Measurements from ENCODE around the gene CAPZA2. TPM values are rescaled to one million over a fixed set of nuclear protein-coding genes. Genes with fewer than 3 reads are reported as not detected.
A peak's percentile ranks its signal among the peaks of the same experiment; 100 is the strongest.

Gene CAPZA2
- total and polyA plus RNA-seq, 9 of the 15 experiments (the other 6 are each of a cell fraction or from before 2014, with no cell fraction given): 67.0 to 524 (median 176) TPM

DNA sequence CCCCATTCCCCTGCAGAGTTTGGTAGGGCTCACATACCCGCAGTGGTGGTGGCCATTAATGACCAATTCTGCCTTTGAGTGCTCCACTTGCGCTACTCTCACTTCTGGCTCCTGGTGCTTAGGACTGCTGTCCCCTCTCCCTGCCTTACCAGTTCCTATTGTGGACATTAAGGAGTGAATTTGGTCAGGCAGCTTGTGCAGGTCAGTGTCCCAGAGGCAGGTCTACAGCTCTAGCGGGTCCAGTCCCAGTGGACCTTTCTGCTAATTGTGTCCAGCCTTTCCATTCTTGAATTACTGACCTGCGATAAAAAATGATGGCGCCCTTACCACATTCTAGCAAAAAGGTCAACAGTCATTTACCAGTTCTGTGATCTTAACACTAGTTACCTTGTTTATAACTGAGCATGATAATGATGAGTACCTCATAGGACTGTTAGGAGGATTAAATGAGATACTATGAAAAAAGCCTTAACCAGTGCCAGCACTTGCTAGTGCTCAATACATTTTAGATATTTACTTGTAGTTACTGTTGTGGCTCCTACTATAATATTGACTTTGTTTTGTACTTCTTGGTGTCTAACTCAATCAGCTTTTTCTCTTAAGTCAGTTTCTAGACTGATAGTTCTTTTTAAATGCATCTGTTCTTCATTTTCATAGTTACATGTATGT, 105.0 kb downstream of the CAPZA2 start (continued):
- peak in 1 of 3 experiments; percentile 6 for TF ChIP-seq YY1 (IDR thresholded peaks at IDR 0.05; ENCODE audit: borderline replicate concordance in 1 of 3, control insufficient read depth in 1 of 3, extremely low read depth in 1 of 3, insufficient read depth in 3 of 3, insufficient read length in 1 of 3, insufficient replicate concordance in 2 of 3, low read depth in 1 of 3, low read length in 2 of 3)
- TF ChIP-seq DACH1 (IDR thresholded peaks at IDR 0.05; ENCODE audit: partially characterized antibody): no peak
- TF ChIP-seq, protein P1, sequence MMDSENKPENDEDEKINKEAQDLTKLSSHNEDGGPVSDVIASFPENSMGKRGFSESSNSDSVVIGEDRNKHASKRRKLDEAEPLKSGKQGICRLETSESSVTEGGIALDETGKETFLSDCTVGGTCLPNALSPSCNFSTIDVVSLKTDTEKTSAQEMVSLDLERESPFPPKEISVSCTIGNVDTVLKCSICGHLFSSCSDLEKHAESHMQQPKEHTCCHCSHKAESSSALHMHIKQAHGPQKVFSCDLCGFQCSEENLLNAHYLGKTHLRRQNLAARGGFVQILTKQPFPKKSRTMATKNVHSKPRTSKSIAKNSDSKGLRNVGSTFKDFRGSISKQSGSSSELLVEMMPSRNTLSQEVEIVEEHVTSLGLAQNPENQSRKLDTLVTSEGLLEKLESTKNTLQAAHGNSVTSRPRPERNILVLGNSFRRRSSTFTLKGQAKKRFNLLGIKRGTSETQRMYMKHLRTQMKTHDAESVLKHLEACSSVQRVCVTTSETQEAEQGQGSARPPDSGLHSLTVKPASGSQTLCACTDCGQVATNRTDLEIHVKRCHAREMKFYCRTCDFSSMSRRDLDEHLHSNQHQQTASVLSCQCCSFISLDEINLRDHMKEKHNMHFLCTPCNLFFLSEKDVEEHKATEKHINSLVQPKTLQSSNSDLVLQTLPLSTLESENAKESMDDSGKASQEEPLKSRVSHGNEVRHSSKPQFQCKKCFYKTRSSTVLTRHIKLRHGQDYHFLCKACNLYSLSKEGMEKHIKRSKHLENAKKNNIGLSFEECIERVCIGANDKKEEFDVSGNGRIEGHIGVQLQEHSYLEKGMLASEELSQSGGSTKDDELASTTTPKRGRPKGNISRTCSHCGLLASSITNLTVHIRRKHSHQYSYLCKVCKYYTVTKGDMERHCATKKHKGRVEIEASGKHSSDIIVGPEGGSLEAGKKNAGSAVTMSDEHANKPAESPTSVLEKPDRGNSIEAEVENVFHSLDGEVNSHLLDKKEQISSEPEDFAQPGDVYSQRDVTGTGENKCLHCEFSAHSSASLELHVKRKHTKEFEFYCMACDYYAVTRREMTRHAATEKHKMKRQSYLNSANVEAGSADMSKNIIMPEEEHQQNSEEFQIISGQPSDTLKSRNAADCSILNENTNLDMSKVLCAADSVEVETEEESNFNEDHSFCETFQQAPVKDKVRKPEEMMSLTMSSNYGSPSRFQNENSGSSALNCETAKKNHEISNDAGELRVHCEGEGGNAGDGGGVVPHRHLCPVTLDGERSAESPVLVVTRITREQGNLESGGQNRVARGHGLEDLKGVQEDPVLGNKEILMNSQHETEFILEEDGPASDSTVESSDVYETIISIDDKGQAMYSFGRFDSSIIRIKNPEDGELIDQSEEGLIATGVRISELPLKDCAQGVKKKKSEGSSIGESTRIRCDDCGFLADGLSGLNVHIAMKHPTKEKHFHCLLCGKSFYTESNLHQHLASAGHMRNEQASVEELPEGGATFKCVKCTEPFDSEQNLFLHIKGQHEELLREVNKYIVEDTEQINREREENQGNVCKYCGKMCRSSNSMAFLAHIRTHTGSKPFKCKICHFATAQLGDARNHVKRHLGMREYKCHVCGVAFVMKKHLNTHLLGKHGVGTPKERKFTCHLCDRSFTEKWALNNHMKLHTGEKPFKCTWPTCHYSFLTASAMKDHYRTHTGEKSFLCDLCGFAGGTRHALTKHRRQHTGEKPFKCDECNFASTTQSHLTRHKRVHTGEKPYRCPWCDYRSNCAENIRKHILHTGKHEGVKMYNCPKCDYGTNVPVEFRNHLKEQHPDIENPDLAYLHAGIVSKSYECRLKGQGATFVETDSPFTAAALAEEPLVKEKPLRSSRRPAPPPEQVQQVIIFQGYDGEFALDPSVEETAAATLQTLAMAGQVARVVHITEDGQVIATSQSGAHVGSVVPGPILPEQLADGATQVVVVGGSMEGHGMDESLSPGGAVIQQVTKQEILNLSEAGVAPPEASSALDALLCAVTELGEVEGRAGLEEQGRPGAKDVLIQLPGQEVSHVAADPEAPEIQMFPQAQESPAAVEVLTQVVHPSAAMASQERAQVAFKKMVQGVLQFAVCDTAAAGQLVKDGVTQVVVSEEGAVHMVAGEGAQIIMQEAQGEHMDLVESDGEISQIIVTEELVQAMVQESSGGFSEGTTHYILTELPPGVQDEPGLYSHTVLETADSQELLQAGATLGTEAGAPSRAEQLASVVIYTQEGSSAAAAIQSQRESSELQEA (IDR thresholded peaks at IDR 0.05; ENCODE audit: low read depth): peak; percentile 11; the same call in 1 of the 2 replicates
- TF ChIP-seq, protein P2, sequence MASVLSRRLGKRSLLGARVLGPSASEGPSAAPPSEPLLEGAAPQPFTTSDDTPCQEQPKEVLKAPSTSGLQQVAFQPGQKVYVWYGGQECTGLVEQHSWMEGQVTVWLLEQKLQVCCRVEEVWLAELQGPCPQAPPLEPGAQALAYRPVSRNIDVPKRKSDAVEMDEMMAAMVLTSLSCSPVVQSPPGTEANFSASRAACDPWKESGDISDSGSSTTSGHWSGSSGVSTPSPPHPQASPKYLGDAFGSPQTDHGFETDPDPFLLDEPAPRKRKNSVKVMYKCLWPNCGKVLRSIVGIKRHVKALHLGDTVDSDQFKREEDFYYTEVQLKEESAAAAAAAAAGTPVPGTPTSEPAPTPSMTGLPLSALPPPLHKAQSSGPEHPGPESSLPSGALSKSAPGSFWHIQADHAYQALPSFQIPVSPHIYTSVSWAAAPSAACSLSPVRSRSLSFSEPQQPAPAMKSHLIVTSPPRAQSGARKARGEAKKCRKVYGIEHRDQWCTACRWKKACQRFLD (CRISPR knock-in tag; IDR thresholded peaks at IDR 0.05): no peak
- TF ChIP-seq SRSF7 (optimal IDR thresholded peaks at IDR 0.05; ENCODE audit: low read depth, low read length): no peak
- no peak for TF ChIP-seq ZNF263 (CRISPR knock-in tag; IDR thresholded peaks at IDR 0.05; ENCODE audit: borderline replicate concordance)
- no peak for TF ChIP-seq RCOR1 (IDR thresholded peaks at IDR 0.05; ENCODE audit: borderline replicate concordance in 1 of 2, low read depth in 2 of 2, low read length in 2 of 2)
- TF ChIP-seq, protein P3, sequence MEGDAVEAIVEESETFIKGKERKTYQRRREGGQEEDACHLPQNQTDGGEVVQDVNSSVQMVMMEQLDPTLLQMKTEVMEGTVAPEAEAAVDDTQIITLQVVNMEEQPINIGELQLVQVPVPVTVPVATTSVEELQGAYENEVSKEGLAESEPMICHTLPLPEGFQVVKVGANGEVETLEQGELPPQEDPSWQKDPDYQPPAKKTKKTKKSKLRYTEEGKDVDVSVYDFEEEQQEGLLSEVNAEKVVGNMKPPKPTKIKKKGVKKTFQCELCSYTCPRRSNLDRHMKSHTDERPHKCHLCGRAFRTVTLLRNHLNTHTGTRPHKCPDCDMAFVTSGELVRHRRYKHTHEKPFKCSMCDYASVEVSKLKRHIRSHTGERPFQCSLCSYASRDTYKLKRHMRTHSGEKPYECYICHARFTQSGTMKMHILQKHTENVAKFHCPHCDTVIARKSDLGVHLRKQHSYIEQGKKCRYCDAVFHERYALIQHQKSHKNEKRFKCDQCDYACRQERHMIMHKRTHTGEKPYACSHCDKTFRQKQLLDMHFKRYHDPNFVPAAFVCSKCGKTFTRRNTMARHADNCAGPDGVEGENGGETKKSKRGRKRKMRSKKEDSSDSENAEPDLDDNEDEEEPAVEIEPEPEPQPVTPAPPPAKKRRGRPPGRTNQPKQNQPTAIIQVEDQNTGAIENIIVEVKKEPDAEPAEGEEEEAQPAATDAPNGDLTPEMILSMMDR (IDR thresholded peaks at IDR 0.05 in 2 of 3, conservative IDR thresholded peaks at IDR 0.05 in 1 of 3; ENCODE audit: insufficient read depth in 2 of 3, low read depth in 1 of 3, low read length in 3 of 3): no peak
- no peak for TF ChIP-seq CHD1 (IDR thresholded peaks at IDR 0.05; ENCODE audit: low read length)
- no peak for TF ChIP-seq ZKSCAN8 (CRISPR knock-in tag; IDR thresholded peaks at IDR 0.05)
- peak; percentile 46; the same call in 1 of the 2 replicates for TF ChIP-seq BCOR (IDR thresholded peaks at IDR 0.05)
- no peak for TF ChIP-seq HNRNPLL (IDR thresholded peaks at IDR 0.05; ENCODE audit: low read depth, low read length, poor library complexity, severe bottlenecking)
- TF ChIP-seq SMAD4 (CRISPR knock-in tag; conservative IDR thresholded peaks at IDR 0.05): no peak

Data from K562 (cell line).